ENCODE data around the gene DDI2. TPM values are rescaled to one million over a fixed set of nuclear protein-coding genes. Genes with fewer than 3 reads are reported as not detected.

DDI2 gene

DNA sequence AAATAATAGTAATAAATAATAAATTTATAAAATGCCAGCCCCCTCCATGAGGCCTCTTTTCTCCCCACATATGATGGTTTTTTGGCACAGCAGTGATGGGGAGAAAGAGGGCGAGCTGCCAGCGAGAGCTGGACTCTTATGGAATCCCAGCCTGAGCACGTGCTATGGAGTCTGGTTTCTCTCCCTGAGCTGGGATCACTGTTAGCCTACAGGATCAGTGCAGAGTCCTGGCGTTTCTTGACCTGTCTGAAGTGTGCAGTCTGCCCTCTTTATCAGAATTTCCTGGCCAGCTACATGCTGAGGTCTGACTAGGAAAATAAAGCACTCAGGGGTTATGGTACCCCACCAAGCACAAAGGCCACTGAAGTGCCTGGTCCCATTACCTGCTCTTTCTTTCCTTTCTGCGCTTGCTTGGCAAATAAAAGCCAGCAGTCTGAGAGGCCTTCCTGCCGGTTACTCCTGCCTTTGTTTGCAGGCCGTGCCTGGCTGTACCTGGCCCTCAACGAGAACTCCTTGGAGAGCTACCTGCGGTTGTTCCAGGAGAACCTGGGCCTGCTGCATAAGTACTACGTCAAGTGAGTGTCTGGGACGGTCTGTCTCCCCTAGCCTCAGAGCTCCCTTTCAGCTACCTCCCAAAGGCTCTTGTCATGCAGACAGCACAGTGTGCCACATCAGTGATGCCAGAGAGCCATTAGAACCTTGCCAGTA is 100.3 kb downstream of the DDI2 start:
- Histone ChIP-seq H3K23ac (ENCODE audit: low read length in 2 of 2) (no peak overlapping the region), H3K79me1 (replicated peaks; ENCODE audit: low read length, poor library complexity, severe bottlenecking) (peaks cover 30% of the 10 kb centered on the region)

DNA sequence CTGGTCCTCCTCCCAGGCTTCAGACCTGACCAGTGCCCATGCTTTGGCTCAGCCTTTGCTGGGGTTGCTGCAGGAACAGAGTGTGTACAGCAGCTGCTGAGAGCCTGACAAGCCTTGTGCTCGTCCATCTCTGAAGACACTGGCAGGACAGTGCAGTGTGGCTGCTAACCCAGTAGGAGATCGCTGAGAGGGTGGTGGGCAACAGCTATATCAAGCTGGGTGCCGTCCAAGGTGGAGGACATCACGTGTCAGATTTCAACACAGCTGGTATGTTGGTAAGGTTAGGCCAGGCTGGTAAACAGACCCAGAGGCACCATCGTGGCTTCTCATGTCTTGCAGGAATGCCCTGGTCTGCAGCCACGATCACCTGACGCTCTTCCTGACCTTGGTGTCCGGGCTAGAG is 100.9 kb downstream of the DDI2 start:
- no peak overlapping the region for H2BK12ac ChIP-seq (ENCODE audit: low read length in 2 of 2)
- no peak overlapping the region for H3K4ac ChIP-seq (ENCODE audit: low read depth in 1 of 2, low read length in 2 of 2)
- H3K9ac ChIP-seq (ENCODE audit: low read length): no peak overlapping the region
- H2BK120ac ChIP-seq (ENCODE audit: low read depth, low read length): no peak overlapping the region
- H4K91ac ChIP-seq (ENCODE audit: low read length): no peak overlapping the region
- peaks cover 62 to 73% of the 10 kb centered on the region in 2 experiments for H3K36me3 ChIP-seq (ENCODE audit: control insufficient read depth in 1 of 2, insufficient read depth in 2 of 2, low read depth in 1 of 2, low read length in 2 of 2)
- H4K8ac ChIP-seq (ENCODE audit: low read length): no peak overlapping the region
- H3K27me3 ChIP-seq (ENCODE audit: control insufficient read depth in 1 of 2, insufficient read depth in 1 of 2, low read length in 2 of 2): no peaks in the 10 kb centered on the region
- no peak overlapping the region for H3K14ac ChIP-seq (ENCODE audit: low read length in 2 of 2)
- no peak for DNase-seq
- no peak overlapping the region for H3K4me2 ChIP-seq (ENCODE audit: low read length, poor library complexity, severe bottlenecking)
- peaks cover 29% of the 10 kb centered on the region for H3K79me1 ChIP-seq (replicated peaks; ENCODE audit: low read length, poor library complexity, severe bottlenecking)
- H3K4me1 ChIP-seq (ENCODE audit: control insufficient read depth, insufficient read depth, low read depth, low read length): no peaks in the 10 kb centered on the region
- H3K4me3 ChIP-seq (ENCODE audit: insufficient read depth in 1 of 2, low read depth in 1 of 2, low read length in 2 of 2): no peak overlapping the region
- no peak overlapping the region for H2AFZ ChIP-seq (ENCODE audit: low read depth, low read length)
- H3K18ac ChIP-seq (ENCODE audit: low read depth in 1 of 2, low read length in 2 of 2): no peak overlapping the region
- H3K9me3 ChIP-seq (ENCODE audit: control insufficient read depth, low read length): no peaks in the 10 kb centered on the region
- no peak overlapping the region for H2BK15ac ChIP-seq (ENCODE audit: low read depth, poor library complexity, severe bottlenecking)
- no peak overlapping the region for H2BK5ac ChIP-seq (ENCODE audit: low read depth, low read length, poor library complexity, severe bottlenecking)
- WGBS: 91% methylated on average over 8 of the region's 8 CpGs
- H3K27ac ChIP-seq (ENCODE audit: low read length, poor library complexity, severe bottlenecking): no peak overlapping the region
- H3K23ac ChIP-seq (ENCODE audit: low read length in 2 of 2): no peak overlapping the region
- H2AK5ac ChIP-seq (ENCODE audit: low read length, severe bottlenecking): no peak overlapping the region

More for the DNA sequence above, 100.3 kb downstream of the DDI2 start:
- Histone ChIP-seq H4K91ac (ENCODE audit: low read length) (no peak overlapping the region), H4K8ac (ENCODE audit: low read length) (no peak overlapping the region), H3K27ac (ENCODE audit: low read length, poor library complexity, severe bottlenecking) (no peak overlapping the region), H3K18ac (ENCODE audit: low read depth in 1 of 2, low read length in 2 of 2) (no peak overlapping the region), H2BK12ac (ENCODE audit: low read length in 2 of 2) (no peak overlapping the region), H3K9ac (ENCODE audit: low read length) (no peak overlapping the region), H3K4me3 (ENCODE audit: insufficient read depth in 1 of 2, low read depth in 1 of 2, low read length in 2 of 2) (no peak overlapping the region), H3K27me3 (ENCODE audit: control insufficient read depth in 1 of 2, insufficient read depth in 1 of 2, low read length in 2 of 2) (no peaks in the 10 kb centered on the region), H3K4ac (ENCODE audit: low read depth in 1 of 2, low read length in 2 of 2) (no peak overlapping the region), H2BK5ac (ENCODE audit: low read depth, low read length, poor library complexity, severe bottlenecking) (no peak overlapping the region), H2BK15ac (ENCODE audit: low read depth, poor library complexity, severe bottlenecking) (no peak overlapping the region), H2AK5ac (ENCODE audit: low read length, severe bottlenecking) (no peak overlapping the region), H2BK120ac (ENCODE audit: low read depth, low read length) (no peak overlapping the region), H3K36me3 (ENCODE audit: control insufficient read depth in 1 of 2, insufficient read depth in 2 of 2, low read depth in 1 of 2, low read length in 2 of 2) (peaks cover 57 to 66% of the 10 kb centered on the region in 2 experiments), H3K9me3 (ENCODE audit: control insufficient read depth, low read length) (no peaks in the 10 kb centered on the region), H3K4me2 (ENCODE audit: low read length, poor library complexity, severe bottlenecking) (no peak overlapping the region), H2AFZ (ENCODE audit: low read depth, low read length) (no peak overlapping the region), H3K14ac (ENCODE audit: low read length in 2 of 2) (no peak overlapping the region), H3K4me1 (ENCODE audit: control insufficient read depth, insufficient read depth, low read depth, low read length) (no peaks in the 10 kb centered on the region)
- DNase-seq: no peak
- WGBS: 96% methylated on average over 11 of the region's 11 CpGs

Small RNA genes within 50 kb of the gene (small RNA-seq; reads per million reads assigned to genes)
- gene AL121992.2 (ENCODE audit: low read depth): not detected
- not detected for gene CD24P1 (ENCODE audit: low read depth)
- not detected for gene RNU7-179P (ENCODE audit: low read depth)

Measured in mesenchymal stem cell (in vitro differentiated cells and primary cell).